Measurements from ENCODE around the gene ITPR3.

The ITPR3 gene

GRCh38 chr6:33675968-33676367, 54.8 kb downstream of the ITPR3 start:
- Histone ChIP-seq H3K79me2 (ENCODE audit: insufficient read depth, low read length) (no peaks in the 10 kb centered on the region), H3K9ac (ENCODE audit: low read length) (no peak overlapping the region), H3K27me3 (ENCODE audit: insufficient read depth, low read length) (no peaks in the 10 kb centered on the region), H3K4me2 (ENCODE audit: low read length) (no peak overlapping the region), H3K4me1 (ENCODE audit: insufficient read depth, low read length, severe bottlenecking) (no peaks in the 10 kb centered on the region), H3K9me3 (ENCODE audit: low read length) (no peaks in the 10 kb centered on the region), H3K36me3 (ENCODE audit: insufficient read depth, low read length) (peaks cover 93% of the 10 kb centered on the region), H3K9me2 (ENCODE audit: low read depth, low read length) (no peaks in the 10 kb centered on the region), H3K4me3 (ENCODE audit: low read depth, low read length, poor library complexity, severe bottlenecking) (no peak overlapping the region), H2AFZ (ENCODE audit: low read length) (no peak overlapping the region), H3K27ac (ENCODE audit: low read depth, low read length, poor library complexity, severe bottlenecking) (no peak overlapping the region), H3F3A (ENCODE audit: insufficient read depth, low read length) (no peaks in the 10 kb centered on the region), H4K20me1 (ENCODE audit: insufficient read depth, low read length) (no peaks in the 10 kb centered on the region)
- TF ChIP-seq CTCF (IDR thresholded peaks at IDR 0.05; ENCODE audit: low read length): no peak
- no peak for TF ChIP-seq EZH2 (IDR thresholded peaks at IDR 0.05; ENCODE audit: borderline replicate concordance, low read length)

- H3K79me2 ChIP-seq (ENCODE audit: insufficient read depth, low read length): no peaks in the 10 kb centered on the region
- H3K4me1 ChIP-seq (ENCODE audit: insufficient read depth, low read length, severe bottlenecking): no peaks in the 10 kb centered on the region
- no peaks in the 10 kb centered on the region for H4K20me1 ChIP-seq (ENCODE audit: insufficient read depth, low read length)
- H3K27me3 ChIP-seq (ENCODE audit: insufficient read depth, low read length): no peaks in the 10 kb centered on the region
- H3K9me3 ChIP-seq (ENCODE audit: low read length): no peaks in the 10 kb centered on the region
- no peak overlapping the region for H3K4me2 ChIP-seq (ENCODE audit: low read length)
- TF ChIP-seq CTCF (IDR thresholded peaks at IDR 0.05; ENCODE audit: low read length) (no peak), EZH2 (IDR thresholded peaks at IDR 0.05; ENCODE audit: borderline replicate concordance, low read length) (no peak)
- H3K9ac ChIP-seq (ENCODE audit: low read length): no peak overlapping the region
- peaks cover 93% of the 10 kb centered on the region for H3K36me3 ChIP-seq (ENCODE audit: insufficient read depth, low read length)
- no peak overlapping the region for H3K27ac ChIP-seq (ENCODE audit: low read depth, low read length, poor library complexity, severe bottlenecking)
- no peaks in the 10 kb centered on the region for H3F3A ChIP-seq (ENCODE audit: insufficient read depth, low read length)
- H3K4me3 ChIP-seq (ENCODE audit: low read depth, low read length, poor library complexity, severe bottlenecking): no peak overlapping the region
- H3K9me2 ChIP-seq (ENCODE audit: low read depth, low read length): no peaks in the 10 kb centered on the region
- H2AFZ ChIP-seq (ENCODE audit: low read length): no peak overlapping the region
Observed at GRCh38 chr6:33676416-33677142, 55.5 kb downstream of the ITPR3 start.

- no peak overlapping the region for H3K4me2 ChIP-seq (ENCODE audit: low read length)
- H3K9me3 ChIP-seq (ENCODE audit: low read length): no peaks in the 10 kb centered on the region
- no peaks in the 10 kb centered on the region for H3F3A ChIP-seq (ENCODE audit: insufficient read depth, low read length)
- no peaks in the 10 kb centered on the region for H3K27me3 ChIP-seq (ENCODE audit: insufficient read depth, low read length)
- no peak overlapping the region for H3K4me3 ChIP-seq (ENCODE audit: low read depth, low read length, poor library complexity, severe bottlenecking)
- H3K36me3 ChIP-seq (ENCODE audit: insufficient read depth, low read length): peaks cover 94% of the 10 kb centered on the region
- H2AFZ ChIP-seq (ENCODE audit: low read length): no peak overlapping the region
- no peaks in the 10 kb centered on the region for H3K9me2 ChIP-seq (ENCODE audit: low read depth, low read length)
- no peak overlapping the region for H3K9ac ChIP-seq (ENCODE audit: low read length)
- H3K4me1 ChIP-seq (ENCODE audit: insufficient read depth, low read length, severe bottlenecking): no peaks in the 10 kb centered on the region
- TF ChIP-seq CTCF (IDR thresholded peaks at IDR 0.05; ENCODE audit: low read length) (no peak), EZH2 (IDR thresholded peaks at IDR 0.05; ENCODE audit: borderline replicate concordance, low read length) (no peak)
- no peak overlapping the region for H3K27ac ChIP-seq (ENCODE audit: low read depth, low read length, poor library complexity, severe bottlenecking)
- H4K20me1 ChIP-seq (ENCODE audit: insufficient read depth, low read length): no peaks in the 10 kb centered on the region
- H3K79me2 ChIP-seq (ENCODE audit: insufficient read depth, low read length): no peaks in the 10 kb centered on the region
Observed at GRCh38 chr6:33677143-33677660, 56.1 kb downstream of the ITPR3 start.
